Muscle of arm (tissue), 14 donors: ENCODE results near the gene FAH. TPM values are rescaled to one million over a fixed set of nuclear protein-coding genes. Genes with fewer than 3 reads are reported as not detected.
A peak's percentile ranks its signal among the peaks of the same experiment; 100 is the strongest.
"Not testable (repeated sequence)": the region's sequence is repeated elsewhere in the genome, so short reads cannot be mapped to it uniquely, and the experiment has no call there.

ENCODE experiments used
- DNase-seq: peaks from one replicate; pipeline ENCODE4 v3.0.0-alpha.2; 2013
- long read RNA-seq, 11 donors: transcript quantifications; one replicate each; lab custom pipeline, GENCODE V29; 2026
- polyA plus RNA-seq, 12 donors: library from polyadenylated mRNA; unstranded; fragments of 120-200 nt; gene quantifications; one replicate each; pipeline ENCODE4 v1.2.1, GENCODE V29; 2013; ENCODE audit not compliant: insufficient read length in 12 of 12

Gene FAH
- 10 to 100 TPM in 8 of 12 donors, 1 to 10 TPM in 2, not detected in 2; 9.2 to 17.2 (median 11.7) TPM for polyA plus RNA-seq
- long read RNA-seq, donor 1, partial matches to known transcripts = 5 of 10 reads
- long read RNA-seq, donor 1, other reads (novel, unspliced or antisense) = 0 of 10 reads
- long read RNA-seq, donor 2, partial matches to known transcripts = 0 of 4 reads
- long read RNA-seq, donor 2, other reads (novel, unspliced or antisense) = 0 of 4 reads
- long read RNA-seq, donor 3, partial matches to known transcripts = 0 of 1 reads
- long read RNA-seq, donor 3, other reads (novel, unspliced or antisense) = 0 of 1 reads
- long read RNA-seq, donor 4, partial matches to known transcripts = 0 of 3 reads
- long read RNA-seq, donor 4, other reads (novel, unspliced or antisense) = 0 of 3 reads
- long read RNA-seq, donor 5, transcript FAH-213 (14 exons, 1,549 nt) = major isoform, 5 of 16 reads
- long read RNA-seq, donor 5, partial matches to known transcripts = 5 of 16 reads
- long read RNA-seq, donor 5, other reads (novel, unspliced or antisense) = 0 of 16 reads
- long read RNA-seq, donor 6, partial matches to known transcripts = 0 of 3 reads
- long read RNA-seq, donor 6, other reads (novel, unspliced or antisense) = 0 of 3 reads
- long read RNA-seq, donor 7, partial matches to known transcripts = 0 of 4 reads
- long read RNA-seq, donor 7, other reads (novel, unspliced or antisense) = 0 of 4 reads
- long read RNA-seq, donor 8, partial matches to known transcripts = 0 of 5 reads
- long read RNA-seq, donor 8, other reads (novel, unspliced or antisense) = 0 of 5 reads
- long read RNA-seq, donor 9, partial matches to known transcripts = 0 of 1 reads
- long read RNA-seq, donor 9, other reads (novel, unspliced or antisense) = 0 of 1 reads
- long read RNA-seq, donor 10, partial matches to known transcripts = 0 of 4 reads
- long read RNA-seq, donor 10, other reads (novel, unspliced or antisense) = 0 of 4 reads
- long read RNA-seq, donor 11, partial matches to known transcripts = 0 of 3 reads
- long read RNA-seq, donor 11, other reads (novel, unspliced or antisense) = 0 of 3 reads

GRCh38 chr15:80152896-80153876, at the start of gene FAH:
Gene FAH (plus strand): TSS chr15:80152999. CDS start chr15:80153055, 56 bp downstream.
- peak; percentile 61 for DNase-seq

- DNase-seq = no peak
Observed at GRCh38 chr15:80105193-80105592, 47.6 kb upstream of the FAH start.

- no peak for DNase-seq
Observed at GRCh38 chr15:80105595-80105994, 47.2 kb upstream of the FAH start.

GRCh38 chr15:80106051-80106450, 46.7 kb upstream of the FAH start:
- no peak for DNase-seq

GRCh38 chr15:80107204-80107603, 45.6 kb upstream of the FAH start:
- DNase-seq = no peak

- DNase-seq = no peak
Observed at GRCh38 chr15:80107774-80108173, 45.0 kb upstream of the FAH start.

GRCh38 chr15:80109388-80109787, 43.4 kb upstream of the FAH start:
- DNase-seq = no peak

GRCh38 chr15:80110920-80111319, 41.9 kb upstream of the FAH start:
- DNase-seq = no peak

GRCh38 chr15:80114114-80114513, 38.7 kb upstream of the FAH start:
- DNase-seq = no peak

- no peak for DNase-seq
Observed at GRCh38 chr15:80115021-80115420, 37.8 kb upstream of the FAH start.

- no peak for DNase-seq
Observed at GRCh38 chr15:80118956-80119355, 33.8 kb upstream of the FAH start.

- no peak for DNase-seq
Observed at GRCh38 chr15:80120636-80121035, 32.2 kb upstream of the FAH start.

GRCh38 chr15:80121546-80121945, 31.3 kb upstream of the FAH start:
- DNase-seq = no peak

- DNase-seq = no peak
Observed at GRCh38 chr15:80123034-80123433, 29.8 kb upstream of the FAH start.

GRCh38 chr15:80127253-80127652, 25.5 kb upstream of the FAH start:
- DNase-seq = not testable (repeated sequence)

- no peak for DNase-seq
Observed at GRCh38 chr15:80127911-80128310, 24.9 kb upstream of the FAH start.

GRCh38 chr15:80132382-80132781, 20.4 kb upstream of the FAH start:
- no peak for DNase-seq

GRCh38 chr15:80136854-80137253, 15.9 kb upstream of the FAH start:
- no peak for DNase-seq

- no peak for DNase-seq
Observed at GRCh38 chr15:80138961-80139360, 13.8 kb upstream of the FAH start.

- DNase-seq = no peak
Observed at GRCh38 chr15:80140909-80141308, 11.9 kb upstream of the FAH start.

GRCh38 chr15:80141916-80142598, 10.7 kb upstream of the FAH start:
- DNase-seq = no peak
